ENCODE measurements around the gene PGBD5. TPM values are rescaled to one million over a fixed set of nuclear protein-coding genes. Genes with fewer than 3 reads are reported as not detected.

Gene PGBD5
- total RNA-seq, 5 donors from 2014 or later (not counting 1 experiment from before 2014, with no cell fraction given): 0.03 to 0.09 (median 0.09) TPM; not detected in 2

DNA sequence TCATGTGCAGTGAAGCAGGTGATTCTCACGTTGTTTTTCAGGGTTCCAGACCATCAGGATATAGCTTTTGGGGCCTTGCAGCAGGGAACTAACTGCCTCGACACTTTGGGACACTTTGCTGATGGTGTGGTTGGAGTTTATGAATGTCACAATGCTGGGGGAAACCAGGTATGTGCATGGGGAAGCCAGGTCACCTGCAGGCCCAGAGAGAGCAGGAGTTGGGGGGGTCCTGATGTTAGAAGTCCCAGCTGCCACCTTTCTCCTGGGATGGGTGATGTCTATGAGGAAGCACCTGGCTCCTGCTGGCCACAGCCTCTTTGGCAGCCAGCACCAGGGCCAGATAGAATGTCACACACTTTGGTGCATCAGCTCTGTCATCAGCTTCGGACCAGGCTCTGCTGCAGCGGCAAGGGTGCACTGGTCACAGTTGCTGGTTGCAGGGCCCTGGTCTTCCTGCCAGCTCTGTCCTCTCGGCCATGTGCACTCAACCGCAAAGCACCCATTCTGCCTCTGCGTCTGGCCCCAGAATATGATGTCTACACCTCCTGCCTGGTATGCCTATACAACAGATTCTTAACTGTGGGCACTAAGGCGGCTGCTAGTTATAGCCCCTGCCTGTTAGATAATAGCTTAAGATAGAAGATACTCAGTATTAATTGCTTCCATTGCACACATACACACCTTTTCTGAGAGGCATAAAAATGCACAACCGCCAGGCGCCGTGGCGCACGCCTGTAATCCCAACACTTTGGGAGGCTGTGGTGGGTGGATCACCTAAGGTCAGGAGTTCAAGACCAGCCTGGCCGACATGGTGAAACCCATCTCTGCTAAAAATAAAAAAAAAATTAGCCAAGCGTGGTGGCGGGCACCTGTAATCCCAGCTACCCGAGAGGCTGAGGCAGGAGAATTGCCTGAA lies 160.7 kb downstream of the PGBD5 start:
- Mint-ChIP-seq H3K4me1 (peaks cover 4 to 12% (median 7%) of the 10 kb centered on the region in 3 donors), H3K36me3 (peaks cover 47% of the 10 kb centered on the region), H3K27ac (no peak overlapping the region), H3K9me3 (no peaks in the 10 kb centered on the region), H3K4me3 (no peak overlapping the region), H3K27me3 (no peaks in the 10 kb centered on the region)
- Histone ChIP-seq H3K9me3 (no peaks in the 10 kb centered on the region), H3K36me3 (ENCODE audit: control insufficient read depth in 2 of 2, extremely low read depth in 1 of 2, insufficient read depth in 1 of 2, low read length in 1 of 2) (peaks cover 0 to 36% of the 10 kb centered on the region in 2 donors), H3K27ac (ENCODE audit: low read length) (no peak overlapping the region), H3K4me3 (ENCODE audit: control insufficient read depth in 1 of 2, extremely low read depth in 1 of 2, low read length in 1 of 2) (no peak overlapping the region), H3K27me3 (replicated peaks in 1 of 2; ENCODE audit: control insufficient read depth in 2 of 2, extremely low read depth in 1 of 2, insufficient read depth in 2 of 2, low read length in 1 of 2) (no peaks in the 10 kb centered on the region), H3K4me1 (ENCODE audit: control insufficient read depth in 1 of 2, extremely low read depth in 1 of 2, insufficient read depth in 2 of 2, low read length in 2 of 2) (peaks cover 4 to 12% of the 10 kb centered on the region in 2 experiments)
- ChIA-PET CTCF (no interaction called here), POLR2A (no interaction called here)
- DNase-seq (no peak), ATAC-seq (replicated peaks in 1 of 4) (no peak)
- WGBS (ENCODE audit: insufficient coverage): 92% methylated on average over 9 of the region's 17 CpGs

Other genes with a start within 250 kb of the PGBD5 start
- gene COG2, start 216.1 kb upstream of the PGBD5 start, total RNA-seq: 10 to 100 TPM; 30.5 to 38.6 (median 37.1) TPM

Data from T-cell (primary cell).